ENCODE measurements around the gene PAMR1. TPM values are rescaled to one million over a fixed set of nuclear protein-coding genes. Genes with fewer than 3 reads are reported as not detected.

PAMR1 gene
- total and polyA plus RNA-seq, 9 of the 15 experiments (the other 6 are each of a cell fraction or from before 2014, with no cell fraction given): not detected

GRCh38 chr11:35549787-35550186, 24.4 kb upstream of the PAMR1 start (continued):
- TF ChIP-seq, protein P1, sequence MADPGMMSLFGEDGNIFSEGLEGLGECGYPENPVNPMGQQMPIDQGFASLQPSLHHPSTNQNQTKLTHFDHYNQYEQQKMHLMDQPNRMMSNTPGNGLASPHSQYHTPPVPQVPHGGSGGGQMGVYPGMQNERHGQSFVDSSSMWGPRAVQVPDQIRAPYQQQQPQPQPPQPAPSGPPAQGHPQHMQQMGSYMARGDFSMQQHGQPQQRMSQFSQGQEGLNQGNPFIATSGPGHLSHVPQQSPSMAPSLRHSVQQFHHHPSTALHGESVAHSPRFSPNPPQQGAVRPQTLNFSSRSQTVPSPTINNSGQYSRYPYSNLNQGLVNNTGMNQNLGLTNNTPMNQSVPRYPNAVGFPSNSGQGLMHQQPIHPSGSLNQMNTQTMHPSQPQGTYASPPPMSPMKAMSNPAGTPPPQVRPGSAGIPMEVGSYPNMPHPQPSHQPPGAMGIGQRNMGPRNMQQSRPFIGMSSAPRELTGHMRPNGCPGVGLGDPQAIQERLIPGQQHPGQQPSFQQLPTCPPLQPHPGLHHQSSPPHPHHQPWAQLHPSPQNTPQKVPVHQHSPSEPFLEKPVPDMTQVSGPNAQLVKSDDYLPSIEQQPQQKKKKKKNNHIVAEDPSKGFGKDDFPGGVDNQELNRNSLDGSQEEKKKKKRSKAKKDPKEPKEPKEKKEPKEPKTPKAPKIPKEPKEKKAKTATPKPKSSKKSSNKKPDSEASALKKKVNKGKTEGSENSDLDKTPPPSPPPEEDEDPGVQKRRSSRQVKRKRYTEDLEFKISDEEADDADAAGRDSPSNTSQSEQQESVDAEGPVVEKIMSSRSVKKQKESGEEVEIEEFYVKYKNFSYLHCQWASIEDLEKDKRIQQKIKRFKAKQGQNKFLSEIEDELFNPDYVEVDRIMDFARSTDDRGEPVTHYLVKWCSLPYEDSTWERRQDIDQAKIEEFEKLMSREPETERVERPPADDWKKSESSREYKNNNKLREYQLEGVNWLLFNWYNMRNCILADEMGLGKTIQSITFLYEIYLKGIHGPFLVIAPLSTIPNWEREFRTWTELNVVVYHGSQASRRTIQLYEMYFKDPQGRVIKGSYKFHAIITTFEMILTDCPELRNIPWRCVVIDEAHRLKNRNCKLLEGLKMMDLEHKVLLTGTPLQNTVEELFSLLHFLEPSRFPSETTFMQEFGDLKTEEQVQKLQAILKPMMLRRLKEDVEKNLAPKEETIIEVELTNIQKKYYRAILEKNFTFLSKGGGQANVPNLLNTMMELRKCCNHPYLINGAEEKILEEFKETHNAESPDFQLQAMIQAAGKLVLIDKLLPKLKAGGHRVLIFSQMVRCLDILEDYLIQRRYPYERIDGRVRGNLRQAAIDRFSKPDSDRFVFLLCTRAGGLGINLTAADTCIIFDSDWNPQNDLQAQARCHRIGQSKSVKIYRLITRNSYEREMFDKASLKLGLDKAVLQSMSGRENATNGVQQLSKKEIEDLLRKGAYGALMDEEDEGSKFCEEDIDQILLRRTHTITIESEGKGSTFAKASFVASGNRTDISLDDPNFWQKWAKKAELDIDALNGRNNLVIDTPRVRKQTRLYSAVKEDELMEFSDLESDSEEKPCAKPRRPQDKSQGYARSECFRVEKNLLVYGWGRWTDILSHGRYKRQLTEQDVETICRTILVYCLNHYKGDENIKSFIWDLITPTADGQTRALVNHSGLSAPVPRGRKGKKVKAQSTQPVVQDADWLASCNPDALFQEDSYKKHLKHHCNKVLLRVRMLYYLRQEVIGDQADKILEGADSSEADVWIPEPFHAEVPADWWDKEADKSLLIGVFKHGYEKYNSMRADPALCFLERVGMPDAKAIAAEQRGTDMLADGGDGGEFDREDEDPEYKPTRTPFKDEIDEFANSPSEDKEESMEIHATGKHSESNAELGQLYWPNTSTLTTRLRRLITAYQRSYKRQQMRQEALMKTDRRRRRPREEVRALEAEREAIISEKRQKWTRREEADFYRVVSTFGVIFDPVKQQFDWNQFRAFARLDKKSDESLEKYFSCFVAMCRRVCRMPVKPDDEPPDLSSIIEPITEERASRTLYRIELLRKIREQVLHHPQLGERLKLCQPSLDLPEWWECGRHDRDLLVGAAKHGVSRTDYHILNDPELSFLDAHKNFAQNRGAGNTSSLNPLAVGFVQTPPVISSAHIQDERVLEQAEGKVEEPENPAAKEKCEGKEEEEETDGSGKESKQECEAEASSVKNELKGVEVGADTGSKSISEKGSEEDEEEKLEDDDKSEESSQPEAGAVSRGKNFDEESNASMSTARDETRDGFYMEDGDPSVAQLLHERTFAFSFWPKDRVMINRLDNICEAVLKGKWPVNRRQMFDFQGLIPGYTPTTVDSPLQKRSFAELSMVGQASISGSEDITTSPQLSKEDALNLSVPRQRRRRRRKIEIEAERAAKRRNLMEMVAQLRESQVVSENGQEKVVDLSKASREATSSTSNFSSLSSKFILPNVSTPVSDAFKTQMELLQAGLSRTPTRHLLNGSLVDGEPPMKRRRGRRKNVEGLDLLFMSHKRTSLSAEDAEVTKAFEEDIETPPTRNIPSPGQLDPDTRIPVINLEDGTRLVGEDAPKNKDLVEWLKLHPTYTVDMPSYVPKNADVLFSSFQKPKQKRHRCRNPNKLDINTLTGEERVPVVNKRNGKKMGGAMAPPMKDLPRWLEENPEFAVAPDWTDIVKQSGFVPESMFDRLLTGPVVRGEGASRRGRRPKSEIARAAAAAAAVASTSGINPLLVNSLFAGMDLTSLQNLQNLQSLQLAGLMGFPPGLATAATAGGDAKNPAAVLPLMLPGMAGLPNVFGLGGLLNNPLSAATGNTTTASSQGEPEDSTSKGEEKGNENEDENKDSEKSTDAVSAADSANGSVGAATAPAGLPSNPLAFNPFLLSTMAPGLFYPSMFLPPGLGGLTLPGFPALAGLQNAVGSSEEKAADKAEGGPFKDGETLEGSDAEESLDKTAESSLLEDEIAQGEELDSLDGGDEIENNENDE (IDR thresholded peaks at IDR 0.05; ENCODE audit: low read depth, low read length): no peak
- TF ChIP-seq ZNF134 (CRISPR knock-in tag; conservative IDR thresholded peaks at IDR 0.05): no peak
- no peak for TF ChIP-seq ZSCAN32 (CRISPR knock-in tag; IDR thresholded peaks at IDR 0.05)
- TF ChIP-seq BDP1 (IDR thresholded peaks at IDR 0.05; ENCODE audit: insufficient read depth, insufficient read length): no peak
- no peak for TF ChIP-seq SIN3B (IDR thresholded peaks at IDR 0.05; ENCODE audit: low read depth)

All from K562 (cell line).